Epithelial cell of prostate (primary cell): ENCODE measurements around the gene MCUR1.
"Not testable (repeated sequence)": the region's sequence is repeated elsewhere in the genome, so short reads cannot be mapped to it uniquely, and the experiment has no call there.

Source experiments
- DNase-seq: peaks from one replicate; pipeline ENCODE4 v3.0.0-alpha.2; 2011; ENCODE audit warnings: low read depth, low spot score
- H3K27ac ChIP-seq: fragments of 450-650 bp; 2 replicates; pipeline ENCODE4 v1.5.1; 2017; ENCODE audit warnings: mild to moderate bottlenecking

The MCUR1 gene, protein sequence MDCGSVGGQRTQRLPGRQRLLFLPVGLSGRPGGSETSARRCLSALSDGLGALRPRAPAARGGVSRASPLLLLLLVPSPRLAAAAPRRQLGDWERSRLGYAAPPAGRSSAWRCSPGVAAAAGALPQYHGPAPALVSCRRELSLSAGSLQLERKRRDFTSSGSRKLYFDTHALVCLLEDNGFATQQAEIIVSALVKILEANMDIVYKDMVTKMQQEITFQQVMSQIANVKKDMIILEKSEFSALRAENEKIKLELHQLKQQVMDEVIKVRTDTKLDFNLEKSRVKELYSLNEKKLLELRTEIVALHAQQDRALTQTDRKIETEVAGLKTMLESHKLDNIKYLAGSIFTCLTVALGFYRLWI

DNA sequence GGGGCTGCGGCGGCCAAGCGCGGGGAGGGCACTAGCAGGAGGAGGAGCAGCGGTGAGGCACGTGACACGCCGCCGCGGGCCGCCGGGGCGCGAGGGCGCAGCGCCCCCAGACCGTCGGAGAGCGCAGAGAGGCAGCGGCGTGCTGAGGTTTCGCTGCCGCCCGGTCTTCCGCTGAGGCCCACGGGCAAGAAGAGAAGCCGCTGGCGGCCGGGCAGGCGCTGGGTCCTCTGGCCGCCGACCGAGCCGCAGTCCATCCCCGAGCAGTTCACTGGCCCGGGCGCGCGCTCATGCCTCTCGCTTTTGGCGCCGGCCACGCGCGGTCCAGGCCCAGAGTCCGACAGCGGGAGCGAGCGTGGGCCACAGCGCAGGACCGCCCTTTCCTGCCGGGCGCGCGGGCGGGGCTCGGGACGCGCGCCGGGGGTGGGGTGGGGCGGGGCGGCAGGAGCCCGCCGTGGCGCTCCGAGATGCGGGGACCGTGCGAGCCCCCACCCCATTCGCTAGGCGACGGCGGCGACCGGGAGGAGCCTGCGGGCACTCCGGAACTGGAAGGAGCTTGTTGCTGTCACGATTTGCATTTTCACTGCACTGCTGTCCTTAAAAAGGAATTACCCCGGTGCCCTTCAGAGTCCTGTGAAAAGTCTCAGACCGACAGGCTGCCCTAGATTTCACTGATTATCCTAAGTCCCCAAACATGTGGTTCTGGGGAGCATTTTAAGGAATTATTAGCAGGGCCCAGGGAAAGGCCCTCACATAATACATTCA lies at the start of gene MCUR1:
TSS of gene MCUR1 (minus strand) at position 382 of the 762 bp plus-strand sequence. CDS start at position 254, 128 bp downstream.
- H3K27ac ChIP-seq: peak within 1 kb of the TSS; percentile 79
- DNase-seq: no peak

DNA sequence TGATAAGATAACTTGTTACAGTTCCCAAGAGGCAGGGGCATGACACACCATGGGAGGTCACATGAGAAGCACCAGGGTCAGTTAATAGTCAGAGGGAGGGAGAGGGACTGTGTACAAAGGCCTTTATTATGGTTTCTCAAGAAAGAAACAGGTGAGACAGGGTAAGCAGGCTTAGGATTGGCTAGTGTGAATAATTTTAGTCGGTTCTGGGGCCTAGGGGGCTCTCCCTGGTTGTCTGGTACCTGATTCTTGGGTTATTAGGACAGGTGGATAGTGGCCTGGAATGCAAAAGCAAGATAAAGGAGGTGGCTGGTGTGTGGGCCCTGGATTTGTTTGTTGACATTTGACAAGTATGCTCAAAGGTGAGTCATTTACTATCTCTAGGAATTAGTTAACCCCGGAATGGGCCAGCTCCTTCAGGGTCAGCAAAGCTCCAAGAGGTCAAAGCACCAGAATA lies 49.4 kb upstream of the MCUR1 start:
- H3K27ac ChIP-seq: no peak overlapping the region
- no peak for DNase-seq

GRCh38 chr6:13860556-13861185 lies 46.3 kb upstream of the MCUR1 start:
- not testable (repeated sequence) for DNase-seq

GRCh38 chr6:13859871-13860555 lies 45.7 kb upstream of the MCUR1 start:
- H3K27ac ChIP-seq: no peak overlapping the region
- no peak for DNase-seq

More at GRCh38 chr6:13860556-13861185, 46.3 kb upstream of the MCUR1 start:
- H3K27ac ChIP-seq: not testable (repeated sequence)

DNA sequence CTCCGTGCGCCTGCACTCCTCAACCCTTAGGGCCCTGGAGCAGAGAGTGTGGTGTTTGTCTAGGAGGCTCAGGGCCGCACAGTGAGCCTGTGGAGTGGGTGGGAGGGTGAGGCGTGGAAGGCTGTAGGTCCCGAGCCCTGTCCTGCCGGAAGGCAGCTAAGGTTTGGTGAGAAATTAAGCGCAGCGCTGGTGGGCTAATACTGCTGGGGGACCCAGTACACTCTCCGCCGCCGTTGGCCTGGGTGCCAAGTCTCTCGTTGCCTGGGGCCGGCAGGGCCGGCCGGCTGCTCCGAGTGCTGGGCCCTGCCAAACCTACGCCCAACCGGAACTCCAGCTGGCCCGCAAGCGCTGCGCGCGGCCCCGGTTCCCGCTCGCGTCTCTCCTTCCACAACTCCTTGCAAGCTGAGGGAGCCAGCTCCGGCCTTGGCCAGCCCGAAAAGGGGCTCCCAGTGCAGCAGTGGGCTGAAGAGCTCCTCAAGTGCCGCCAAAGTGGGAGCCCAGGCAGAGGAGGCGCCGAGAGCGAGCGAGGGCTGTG lies 40.4 kb upstream of the MCUR1 start:
- no peak overlapping the region for H3K27ac ChIP-seq
- DNase-seq: no peak

GRCh38 chr6:13853871-13854270 lies 39.5 kb upstream of the MCUR1 start:
- no peak for DNase-seq
- no peak overlapping the region for H3K27ac ChIP-seq

- no peak for DNase-seq
- no peak overlapping the region for H3K27ac ChIP-seq
These were observed 37.4 kb upstream of the MCUR1 start for GRCh38 chr6:13851803-13852202.

DNA sequence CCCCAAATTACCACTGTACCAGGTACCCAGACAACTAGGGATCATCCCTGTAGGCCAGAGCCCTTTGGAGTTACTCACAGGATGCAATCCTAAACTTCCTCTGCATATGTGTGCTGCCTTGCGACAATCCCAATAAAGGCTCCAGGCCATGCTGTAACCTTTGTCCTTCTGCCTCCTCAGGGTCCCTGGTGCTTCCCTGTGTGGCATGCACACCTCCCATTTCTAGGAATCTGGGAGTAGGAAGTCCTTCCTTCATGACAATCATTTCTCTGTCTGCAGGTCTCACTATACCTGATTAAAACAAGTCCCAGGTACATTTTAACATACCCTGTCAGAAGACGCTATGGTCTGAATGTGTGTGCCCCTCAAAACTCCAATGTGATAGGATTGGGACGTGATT lies 37.0 kb upstream of the MCUR1 start:
- H3K27ac ChIP-seq: no peak overlapping the region
- no peak for DNase-seq

- not testable (repeated sequence) for H3K27ac ChIP-seq, DNase-seq
These were observed 36.3 kb upstream of the MCUR1 start for GRCh38 chr6:13850690-13851089.

GRCh38 chr6:13848522-13849150 lies 34.3 kb upstream of the MCUR1 start:
- no peak overlapping the region for H3K27ac ChIP-seq
- no peak for DNase-seq

- H3K27ac ChIP-seq: no peak overlapping the region
- no peak for DNase-seq
These were observed 33.1 kb upstream of the MCUR1 start for GRCh38 chr6:13847326-13848050.

DNA sequence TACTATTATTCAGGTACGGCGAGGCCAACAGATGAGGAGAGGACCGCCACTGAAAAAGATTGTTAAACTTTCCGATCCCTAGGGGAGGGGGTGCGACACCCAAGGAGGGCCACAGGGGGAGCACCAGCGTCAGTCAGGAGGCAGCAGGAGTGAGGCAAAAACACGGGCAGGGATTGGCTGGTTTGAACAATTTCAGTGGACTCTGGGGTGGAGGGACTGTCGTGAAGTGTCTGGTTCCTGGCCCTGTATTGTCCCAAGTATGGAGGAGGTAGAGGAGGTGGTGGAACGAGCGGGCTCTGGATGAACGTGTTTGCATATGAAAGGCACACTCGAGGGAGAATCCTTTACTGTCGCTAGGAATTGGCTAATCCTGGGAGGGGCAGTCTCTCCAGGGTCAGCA lies 32.5 kb upstream of the MCUR1 start:
- no peak for DNase-seq
- no peak overlapping the region for H3K27ac ChIP-seq

GRCh38 chr6:13841936-13842335 lies 27.6 kb upstream of the MCUR1 start:
- no peak for DNase-seq
- no peak overlapping the region for H3K27ac ChIP-seq

DNA sequence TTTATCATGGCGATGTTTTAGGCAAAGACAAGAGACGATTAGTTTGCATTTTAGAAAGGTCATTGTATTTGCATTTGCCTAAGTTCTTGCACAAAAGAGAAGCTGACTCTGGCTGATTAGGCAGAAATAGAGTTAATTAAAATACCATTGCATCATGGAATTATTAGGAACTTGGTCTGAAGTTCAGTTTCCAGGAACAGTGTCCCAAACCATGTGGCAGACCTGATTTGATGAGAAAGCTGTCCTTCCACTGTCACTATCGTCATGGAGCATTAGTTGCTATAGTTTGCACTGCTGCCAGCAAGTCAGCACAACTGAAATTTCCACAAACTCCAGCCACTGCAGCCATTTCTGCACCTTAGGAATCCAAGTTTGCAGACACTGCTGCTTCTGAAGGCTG lies 24.3 kb upstream of the MCUR1 start:
- no peak for DNase-seq

GRCh38 chr6:13836170-13836569 lies 21.8 kb upstream of the MCUR1 start:
- H3K27ac ChIP-seq: no peak overlapping the region
- no peak for DNase-seq

More for the DNA sequence above, 24.3 kb upstream of the MCUR1 start:
- no peak overlapping the region for H3K27ac ChIP-seq

DNA sequence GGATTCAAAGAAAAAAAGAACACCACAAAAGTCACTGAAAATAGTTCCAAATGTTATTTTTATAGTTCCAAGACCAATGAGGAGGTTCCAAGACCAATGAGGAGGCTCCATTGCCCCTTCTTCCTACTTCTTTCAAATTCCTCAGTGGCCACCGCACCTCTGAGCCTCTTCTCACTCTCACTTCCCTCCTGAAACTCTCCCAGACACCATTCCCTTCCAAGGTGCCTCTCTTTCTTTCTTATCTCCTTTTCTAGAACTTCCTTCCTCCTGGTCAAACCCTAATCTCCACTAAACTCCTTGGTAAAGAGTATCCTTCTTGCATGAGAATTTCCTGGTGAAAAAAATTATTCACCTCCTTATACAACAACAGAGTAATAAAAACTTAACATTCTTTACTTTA lies 20.4 kb upstream of the MCUR1 start:
- DNase-seq: no peak

GRCh38 chr6:13834018-13834417 lies 19.7 kb upstream of the MCUR1 start:
- not testable (repeated sequence) for DNase-seq, H3K27ac ChIP-seq

More for the DNA sequence above, 20.4 kb upstream of the MCUR1 start:
- H3K27ac ChIP-seq: no peak overlapping the region

- DNase-seq: no peak
- no peak overlapping the region for H3K27ac ChIP-seq
These were observed 18.4 kb upstream of the MCUR1 start for GRCh38 chr6:13832778-13833177.

DNA sequence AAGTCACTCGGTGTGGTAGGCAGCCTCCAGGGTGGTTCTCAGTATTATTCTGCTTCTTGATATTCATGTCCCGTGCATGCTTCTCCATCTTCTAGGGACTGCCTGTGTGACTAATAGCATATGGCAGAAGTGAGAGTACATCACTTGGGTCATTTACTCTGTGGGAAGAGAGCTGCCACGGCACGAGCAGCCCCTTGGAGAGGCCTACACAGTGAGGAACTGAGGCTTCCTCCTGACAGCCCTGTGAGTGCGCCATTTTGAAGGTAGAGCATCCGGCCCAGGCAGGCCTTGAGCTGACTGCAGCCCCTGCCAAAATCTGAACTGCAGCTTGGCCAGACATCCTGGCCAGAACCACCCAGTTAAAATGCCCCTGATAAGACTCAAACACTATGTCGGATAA lies 17.3 kb upstream of the MCUR1 start:
- DNase-seq: no peak
- no peak overlapping the region for H3K27ac ChIP-seq
